NT2/D1 (cell line): ENCODE results near the gene SLC16A1.

Experiments
- SUZ12 ChIP-seq: IDR thresholded peaks from 2 replicates; pipeline ENCODE4 v1.6.1; 2011; ENCODE audit not compliant: insufficient read length, insufficient read depth; ENCODE audit errors: extremely low read depth
- ZNF274 ChIP-seq: IDR thresholded peaks from 2 replicates; pipeline ENCODE4 v1.6.1; 2011; ENCODE audit warnings: mild to moderate bottlenecking, low read depth, low read length

- TF ChIP-seq ZNF274: no peak
- TF ChIP-seq SUZ12: no peak
Measured at GRCh38 chr1:112983537-112984131, 27.6 kb upstream of the SLC16A1 start.
